SK-N-SH treated with all-trans-retinoic acid at 6 μM for 48 hours (cell line): ENCODE measurements around the gene C8A.

Experiments used
- ATAC-seq: fragments of 200-7000 bp; cut with Tn5 transposase; 3 replicates; pipeline ENCODE4 v1.9.1; 2020; ENCODE audit warnings: mild to moderate bottlenecking, moderate library complexity
- ARNTL ChIP-seq: fragments of 450-650 bp; formaldehyde crosslinking; IDR thresholded peaks from 2 replicates; pipeline ENCODE4 v1.5.0; 2020; ENCODE audit warnings: low read depth, mild to moderate bottlenecking, moderate library complexity, borderline replicate concordance
- CSDC2 ChIP-seq: fragments of 250-450 bp; sonication (Bioruptor Pico); IDR thresholded peaks from 2 replicates; pipeline ENCODE4 v1.5.0; 2020; ENCODE audit warnings: mild to moderate bottlenecking, moderate library complexity
- ESRRG ChIP-seq: fragments of 250-450 bp; sonication (Bioruptor Pico); IDR thresholded peaks from 2 replicates; pipeline ENCODE4 v1.6.1; 2021; ENCODE audit warnings: mild to moderate bottlenecking
- ISL1 ChIP-seq: fragments of 250-450 bp; sonication (Bioruptor Pico); IDR thresholded peaks from 2 replicates; pipeline ENCODE4 v2.1.2; 2022; ENCODE audit warnings: mild to moderate bottlenecking, moderate library complexity
- OSR1 ChIP-seq: fragments of 250-450 bp; sonication (Bioruptor Pico); IDR thresholded peaks from 2 replicates; pipeline ENCODE4 v1.8.0; 2022; ENCODE audit warnings: moderate library complexity, mild to moderate bottlenecking, inconsistent platforms
- PPARA ChIP-seq: fragments of 250-450 bp; sonication (Bioruptor Pico); IDR thresholded peaks from 2 replicates; pipeline ENCODE4 v1.5.0; 2020; ENCODE audit warnings: mild to moderate bottlenecking, borderline replicate concordance
- RARB ChIP-seq: fragments of 250-450 bp; sonication (Bioruptor Pico); IDR thresholded peaks from 2 replicates; pipeline ENCODE4 v1.8.0; 2021; ENCODE audit warnings: mild to moderate bottlenecking, moderate library complexity
- TCF4 ChIP-seq: fragments of 250-450 bp; sonication (Bioruptor Pico); IDR thresholded peaks from 2 replicates; pipeline ENCODE4 v1.8.0; 2021; ENCODE audit warnings: mild to moderate bottlenecking, moderate library complexity, borderline replicate concordance
- TOX ChIP-seq: fragments of 250-450 bp; sonication (Bioruptor Pico); IDR thresholded peaks from 2 replicates; pipeline ENCODE4 v1.8.0; 2021; ENCODE audit warnings: mild to moderate bottlenecking, moderate library complexity, borderline replicate concordance
- ZC3H10 ChIP-seq: fragments of 250-450 bp; sonication (Bioruptor Pico); IDR thresholded peaks from 2 replicates; pipeline ENCODE4 v1.5.1; 2021; ENCODE audit warnings: mild to moderate bottlenecking, moderate library complexity
- ZFP3 ChIP-seq: fragments of 250-450 bp; sonication (Bioruptor Pico); IDR thresholded peaks from 2 replicates; pipeline ENCODE4 v1.5.0; 2020; ENCODE audit warnings: mild to moderate bottlenecking, moderate library complexity
- ZFP30 ChIP-seq: fragments of 450-650 bp; formaldehyde crosslinking; IDR thresholded peaks from 2 replicates; pipeline ENCODE4 v1.5.0; 2022; ENCODE audit warnings: mild to moderate bottlenecking, moderate library complexity
- ZNF70 ChIP-seq: fragments of 450-650 bp; formaldehyde crosslinking; IDR thresholded peaks from 2 replicates; pipeline ENCODE4 v1.5.0; 2020; ENCODE audit warnings: mild to moderate bottlenecking, moderate library complexity
- ZNF8 ChIP-seq: fragments of 450-650 bp; formaldehyde crosslinking; IDR thresholded peaks from 2 replicates; pipeline ENCODE4 v1.5.0; 2020; ENCODE audit warnings: mild to moderate bottlenecking, moderate library complexity
- TF ChIP-seq, protein P1 (sequence below): fragments of 250-450 bp; sonication (Bioruptor Pico); IDR thresholded peaks from 2 replicates; pipeline ENCODE4 v1.8.0; 2021; ENCODE audit warnings: low read depth, mild to moderate bottlenecking, moderate library complexity, borderline replicate concordance
- TF ChIP-seq, protein P2 (sequence below): fragments of 250-450 bp; sonication (Bioruptor Pico); IDR thresholded peaks from 2 replicates; pipeline ENCODE4 v1.5.0; 2020; ENCODE audit warnings: mild to moderate bottlenecking, moderate library complexity
- TF ChIP-seq, protein P3 (sequence below): fragments of 250-450 bp; sonication (Bioruptor Pico); IDR thresholded peaks from 2 replicates; pipeline ENCODE4 v1.5.1; 2020; ENCODE audit warnings: low read depth, mild to moderate bottlenecking, moderate library complexity
- TF ChIP-seq, protein P4 (sequence below): fragments of 250-450 bp; sonication (Bioruptor Pico); IDR thresholded peaks from 2 replicates; pipeline ENCODE4 v1.5.1; 2021; ENCODE audit warnings: mild to moderate bottlenecking, moderate library complexity

The C8A gene

DNA sequence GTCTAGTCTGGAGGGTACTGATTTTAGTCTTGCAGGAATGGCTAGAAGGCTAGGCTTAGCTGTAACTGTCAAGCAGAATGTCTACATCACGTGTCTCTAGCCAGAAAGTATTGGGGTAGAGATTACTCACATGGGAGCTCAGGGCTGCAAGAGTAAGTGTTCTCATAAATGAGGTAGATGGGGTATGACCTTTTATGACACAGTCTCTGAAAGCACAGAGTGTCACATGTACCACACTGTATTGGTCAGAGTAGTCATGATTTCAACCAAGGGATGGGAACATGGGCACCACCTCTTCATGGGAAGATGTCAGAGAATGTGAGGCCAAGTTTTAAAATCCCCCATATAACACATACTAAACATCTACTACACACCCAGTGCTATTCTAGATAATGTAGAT, 38.3 kb upstream of the C8A start:
- ATAC-seq, result no peak
- TF ChIP-seq, protein P1, sequence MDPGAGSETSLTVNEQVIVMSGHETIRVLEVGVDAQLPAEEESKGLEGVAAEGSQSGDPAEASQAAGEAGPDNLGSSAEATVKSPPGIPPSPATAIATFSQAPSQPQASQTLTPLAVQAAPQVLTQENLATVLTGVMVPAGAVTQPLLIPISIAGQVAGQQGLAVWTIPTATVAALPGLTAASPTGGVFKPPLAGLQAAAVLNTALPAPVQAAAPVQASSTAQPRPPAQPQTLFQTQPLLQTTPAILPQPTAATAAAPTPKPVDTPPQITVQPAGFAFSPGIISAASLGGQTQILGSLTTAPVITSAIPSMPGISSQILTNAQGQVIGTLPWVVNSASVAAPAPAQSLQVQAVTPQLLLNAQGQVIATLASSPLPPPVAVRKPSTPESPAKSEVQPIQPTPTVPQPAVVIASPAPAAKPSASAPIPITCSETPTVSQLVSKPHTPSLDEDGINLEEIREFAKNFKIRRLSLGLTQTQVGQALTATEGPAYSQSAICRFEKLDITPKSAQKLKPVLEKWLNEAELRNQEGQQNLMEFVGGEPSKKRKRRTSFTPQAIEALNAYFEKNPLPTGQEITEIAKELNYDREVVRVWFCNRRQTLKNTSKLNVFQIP (CRISPR knock-in tag), result no peak
- TF ChIP-seq ISL1 (CRISPR knock-in tag) (no peak), TCF4 (no peak)

DNA sequence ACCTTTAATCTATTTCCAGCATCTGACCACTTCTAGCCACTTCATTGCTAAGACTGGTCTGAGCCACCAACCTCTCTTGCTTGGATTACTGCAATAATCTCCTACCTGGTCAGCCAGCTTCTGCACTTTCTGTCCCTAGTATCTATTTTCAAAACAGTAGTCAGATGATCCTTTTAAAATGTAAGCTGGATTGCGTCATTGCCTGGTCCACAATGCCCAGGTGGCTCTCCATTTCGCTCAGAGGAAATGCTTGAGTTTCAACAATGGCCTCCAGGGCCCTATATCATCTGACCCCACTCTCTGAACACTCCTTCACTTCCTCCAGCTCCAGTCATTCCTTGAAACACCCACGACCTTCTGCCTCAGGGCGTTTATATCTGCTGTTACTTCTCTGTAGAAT, 37.7 kb upstream of the C8A start:
- TF ChIP-seq PPARA (CRISPR knock-in tag) (no peak), RARB (CRISPR knock-in tag) (no peak), CSDC2 (CRISPR knock-in tag) (no peak), ISL1 (CRISPR knock-in tag) (no peak), ZC3H10 (CRISPR knock-in tag) (no peak), ESRRG (CRISPR knock-in tag) (no peak)
- TF ChIP-seq, protein P2, sequence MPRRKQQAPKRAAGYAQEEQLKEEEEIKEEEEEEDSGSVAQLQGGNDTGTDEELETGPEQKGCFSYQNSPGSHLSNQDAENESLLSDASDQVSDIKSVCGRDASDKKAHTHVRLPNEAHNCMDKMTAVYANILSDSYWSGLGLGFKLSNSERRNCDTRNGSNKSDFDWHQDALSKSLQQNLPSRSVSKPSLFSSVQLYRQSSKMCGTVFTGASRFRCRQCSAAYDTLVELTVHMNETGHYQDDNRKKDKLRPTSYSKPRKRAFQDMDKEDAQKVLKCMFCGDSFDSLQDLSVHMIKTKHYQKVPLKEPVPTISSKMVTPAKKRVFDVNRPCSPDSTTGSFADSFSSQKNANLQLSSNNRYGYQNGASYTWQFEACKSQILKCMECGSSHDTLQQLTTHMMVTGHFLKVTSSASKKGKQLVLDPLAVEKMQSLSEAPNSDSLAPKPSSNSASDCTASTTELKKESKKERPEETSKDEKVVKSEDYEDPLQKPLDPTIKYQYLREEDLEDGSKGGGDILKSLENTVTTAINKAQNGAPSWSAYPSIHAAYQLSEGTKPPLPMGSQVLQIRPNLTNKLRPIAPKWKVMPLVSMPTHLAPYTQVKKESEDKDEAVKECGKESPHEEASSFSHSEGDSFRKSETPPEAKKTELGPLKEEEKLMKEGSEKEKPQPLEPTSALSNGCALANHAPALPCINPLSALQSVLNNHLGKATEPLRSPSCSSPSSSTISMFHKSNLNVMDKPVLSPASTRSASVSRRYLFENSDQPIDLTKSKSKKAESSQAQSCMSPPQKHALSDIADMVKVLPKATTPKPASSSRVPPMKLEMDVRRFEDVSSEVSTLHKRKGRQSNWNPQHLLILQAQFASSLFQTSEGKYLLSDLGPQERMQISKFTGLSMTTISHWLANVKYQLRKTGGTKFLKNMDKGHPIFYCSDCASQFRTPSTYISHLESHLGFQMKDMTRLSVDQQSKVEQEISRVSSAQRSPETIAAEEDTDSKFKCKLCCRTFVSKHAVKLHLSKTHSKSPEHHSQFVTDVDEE (CRISPR knock-in tag), result no peak
- ATAC-seq, result no peak

DNA sequence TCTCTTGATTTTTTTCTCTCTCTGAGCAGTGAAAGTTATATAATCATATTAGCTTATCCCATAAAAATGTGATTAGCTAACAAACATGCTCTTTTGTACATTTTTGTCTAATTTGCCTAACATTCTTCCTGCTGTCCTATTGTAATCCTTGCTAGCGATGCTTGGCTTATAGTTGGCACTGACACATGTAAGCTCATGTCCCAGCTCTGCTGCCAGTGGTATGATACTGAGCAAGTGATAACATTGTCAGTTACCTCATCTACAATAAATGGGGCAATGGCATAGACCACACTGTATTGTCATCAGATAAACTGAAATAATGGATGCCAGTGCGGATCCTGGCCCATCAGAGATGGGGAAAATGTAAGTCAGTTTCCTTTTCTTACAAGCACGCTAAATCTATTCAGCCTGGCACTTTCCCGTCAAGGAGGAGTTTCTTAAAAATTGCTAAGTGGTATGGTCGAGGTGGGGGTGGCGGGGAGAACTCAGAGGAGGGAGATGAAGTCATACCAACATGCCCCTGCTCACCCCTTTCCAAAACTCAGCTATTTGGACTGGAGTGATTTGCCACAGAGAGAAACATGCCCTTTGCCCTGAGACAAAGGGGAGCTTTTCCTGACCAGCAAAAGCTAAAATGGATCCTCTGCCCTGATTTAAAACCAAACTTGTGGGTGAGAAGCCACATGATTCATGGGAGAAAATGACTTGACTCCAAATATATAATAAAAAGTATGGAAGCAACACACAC, 36.7 kb upstream of the C8A start:
- TF ChIP-seq ISL1 (CRISPR knock-in tag) (peak; percentile 19; the same call in 1 of the 2 replicates), PPARA (CRISPR knock-in tag) (no peak)
- no peak for ATAC-seq

DNA sequence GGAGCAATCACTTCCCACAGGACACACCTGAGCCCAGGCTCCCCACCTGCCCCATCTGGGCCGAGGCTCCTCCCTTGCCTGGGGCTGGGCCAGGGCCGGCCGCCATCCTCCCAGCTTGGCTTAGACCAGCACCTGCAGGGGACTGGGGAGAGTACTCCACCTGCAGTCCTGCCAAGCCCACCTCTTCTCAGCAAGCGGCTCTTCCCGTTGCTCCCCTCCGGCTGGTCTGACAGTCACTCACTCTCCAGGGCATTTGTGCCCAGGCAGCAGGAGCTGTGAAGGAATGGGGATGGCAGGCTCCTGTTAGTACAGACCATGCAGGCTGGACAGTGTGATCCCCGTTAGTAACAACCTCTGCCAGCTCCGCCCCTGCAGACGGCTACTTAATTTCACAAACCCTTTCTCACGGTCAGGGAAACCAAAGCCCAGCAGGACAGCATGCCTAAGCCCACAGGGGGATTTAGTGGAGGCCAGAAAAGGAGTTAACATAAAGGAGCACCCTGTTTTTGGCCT, 35.2 kb upstream of the C8A start, which contains the start of gene FYB2:
Gene FYB2 (minus strand): TSS at position 18 of the 513 bp plus-strand sequence. CDS start 114 bp downstream, outside the sequence.
- TF ChIP-seq, protein P3, sequence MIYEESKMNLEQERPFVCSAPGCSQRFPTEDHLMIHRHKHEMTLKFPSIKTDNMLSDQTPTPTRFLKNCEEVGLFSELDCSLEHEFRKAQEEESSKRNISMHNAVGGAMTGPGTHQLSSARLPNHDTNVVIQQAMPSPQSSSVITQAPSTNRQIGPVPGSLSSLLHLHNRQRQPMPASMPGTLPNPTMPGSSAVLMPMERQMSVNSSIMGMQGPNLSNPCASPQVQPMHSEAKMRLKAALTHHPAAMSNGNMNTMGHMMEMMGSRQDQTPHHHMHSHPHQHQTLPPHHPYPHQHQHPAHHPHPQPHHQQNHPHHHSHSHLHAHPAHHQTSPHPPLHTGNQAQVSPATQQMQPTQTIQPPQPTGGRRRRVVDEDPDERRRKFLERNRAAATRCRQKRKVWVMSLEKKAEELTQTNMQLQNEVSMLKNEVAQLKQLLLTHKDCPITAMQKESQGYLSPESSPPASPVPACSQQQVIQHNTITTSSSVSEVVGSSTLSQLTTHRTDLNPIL (CRISPR knock-in tag), result no peak
- TF ChIP-seq RARB (CRISPR knock-in tag), result no peak
- TF ChIP-seq ARNTL (CRISPR knock-in tag), result no peak
- TF ChIP-seq ESRRG (CRISPR knock-in tag), result no peak
- TF ChIP-seq OSR1 (CRISPR knock-in tag), result no peak
- TF ChIP-seq ZFP30 (CRISPR knock-in tag), result no peak
- TF ChIP-seq ISL1 (CRISPR knock-in tag), result no peak

DNA sequence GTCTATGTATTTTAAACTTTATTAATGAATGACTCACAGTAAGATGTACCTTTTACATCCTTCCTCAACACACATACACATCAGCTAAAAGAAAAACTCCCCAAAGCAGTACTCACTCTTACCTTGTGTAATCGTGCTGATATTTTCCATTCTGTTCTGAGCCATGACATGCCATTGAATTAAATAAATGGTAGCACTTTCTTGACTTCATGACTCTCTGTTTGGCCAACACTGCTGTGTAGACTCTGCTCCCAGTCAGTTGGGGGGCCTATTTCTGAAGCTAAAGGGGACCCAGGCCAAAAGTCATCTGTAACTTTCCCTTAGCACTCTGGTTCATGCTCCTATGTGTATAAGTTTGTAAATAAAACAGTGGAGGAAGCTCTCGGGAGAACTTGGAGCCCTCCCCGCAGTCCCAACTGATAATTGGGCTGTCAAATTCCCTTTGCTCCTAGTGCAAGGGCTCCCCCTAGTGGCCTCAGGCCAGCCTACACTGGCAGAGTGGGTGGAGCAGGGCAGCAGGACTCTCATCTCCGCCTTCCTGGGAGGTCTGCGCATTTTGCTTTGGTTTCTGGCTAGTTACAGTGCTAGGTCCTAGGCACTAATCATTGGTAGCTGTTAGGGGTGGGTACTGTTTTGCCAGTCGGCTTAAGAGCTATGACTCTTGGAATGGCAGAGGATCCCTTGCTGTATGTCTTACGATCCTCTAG, 33.7 kb upstream of the C8A start:
- peak; percentile 97 for ATAC-seq
- TF ChIP-seq ARNTL (CRISPR knock-in tag) (no peak), ZC3H10 (CRISPR knock-in tag) (no peak), ZNF8 (CRISPR knock-in tag) (no peak), TOX (CRISPR knock-in tag) (no peak), ZFP3 (CRISPR knock-in tag) (no peak), ESRRG (CRISPR knock-in tag) (no peak), ZNF70 (CRISPR knock-in tag) (no peak)
- TF ChIP-seq, protein P4, sequence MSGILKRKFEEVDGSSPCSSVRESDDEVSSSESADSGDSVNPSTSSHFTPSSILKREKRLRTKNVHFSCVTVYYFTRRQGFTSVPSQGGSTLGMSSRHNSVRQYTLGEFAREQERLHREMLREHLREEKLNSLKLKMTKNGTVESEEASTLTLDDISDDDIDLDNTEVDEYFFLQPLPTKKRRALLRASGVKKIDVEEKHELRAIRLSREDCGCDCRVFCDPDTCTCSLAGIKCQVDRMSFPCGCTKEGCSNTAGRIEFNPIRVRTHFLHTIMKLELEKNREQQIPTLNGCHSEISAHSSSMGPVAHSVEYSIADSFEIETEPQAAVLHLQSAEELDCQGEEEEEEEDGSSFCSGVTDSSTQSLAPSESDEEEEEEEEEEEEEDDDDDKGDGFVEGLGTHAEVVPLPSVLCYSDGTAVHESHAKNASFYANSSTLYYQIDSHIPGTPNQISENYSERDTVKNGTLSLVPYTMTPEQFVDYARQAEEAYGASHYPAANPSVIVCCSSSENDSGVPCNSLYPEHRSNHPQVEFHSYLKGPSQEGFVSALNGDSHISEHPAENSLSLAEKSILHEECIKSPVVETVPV (CRISPR knock-in tag), result no peak

More for the DNA sequence above, 35.2 kb upstream of the C8A start, which contains the start of gene FYB2:
- no peak for ATAC-seq
